Measurements from ENCODE around the gene GARIN6.
"Not testable (repeated sequence)": the region's sequence is repeated elsewhere in the genome, so short reads cannot be mapped to it uniquely, and the experiment has no call there.

The GARIN6 gene

GRCh38 chr12:99647453-99647852 is at the start of gene GARIN6:
GARIN6 (plus strand) TSS chr12:99647753; CDS start chr12:99648175, 422 bp downstream.
- DNase-seq, result no peak

- no peak for DNase-seq
Measured at GRCh38 chr12:99598785-99599184, 48.8 kb upstream of the GARIN6 start.

GRCh38 chr12:99600388-99600787 is 47.2 kb upstream of the GARIN6 start:
- no peak for DNase-seq

- no peak for DNase-seq
Measured at GRCh38 chr12:99609455-99610181, 37.9 kb upstream of the GARIN6 start.

- DNase-seq, result no peak
Measured at GRCh38 chr12:99611117-99611516, 36.4 kb upstream of the GARIN6 start.

GRCh38 chr12:99611599-99611998 is 36.0 kb upstream of the GARIN6 start:
- no peak for DNase-seq

GRCh38 chr12:99618657-99619056 is 28.9 kb upstream of the GARIN6 start:
- no peak for DNase-seq

- no peak for DNase-seq
Measured at GRCh38 chr12:99619389-99620158, 28.0 kb upstream of the GARIN6 start.

GRCh38 chr12:99620159-99620479 is 27.4 kb upstream of the GARIN6 start:
- DNase-seq, result no peak

GRCh38 chr12:99624591-99624990 is 23.0 kb upstream of the GARIN6 start:
- DNase-seq, result not testable (repeated sequence)

GRCh38 chr12:99627459-99627858 is 20.1 kb upstream of the GARIN6 start:
- no peak for DNase-seq

- no peak for DNase-seq
Measured at GRCh38 chr12:99644629-99645028, 2.9 kb upstream of the GARIN6 start.

- no peak for DNase-seq
Measured at GRCh38 chr12:99648183-99648582, 630 bp downstream of the GARIN6 start.

GRCh38 chr12:99649551-99649950 is 2.0 kb downstream of the GARIN6 start:
- no peak for DNase-seq

GRCh38 chr12:99658671-99659349 is 11.3 kb downstream of the GARIN6 start:
- DNase-seq, result no peak

- DNase-seq, result no peak
Measured at GRCh38 chr12:99670635-99671034, 23.1 kb downstream of the GARIN6 start.

- no peak for DNase-seq
Measured at GRCh38 chr12:99680276-99680675, 32.7 kb downstream of the GARIN6 start.

GRCh38 chr12:99686142-99686541 is 38.6 kb downstream of the GARIN6 start:
- DNase-seq, result no peak

- DNase-seq, result no peak
Measured at GRCh38 chr12:99695050-99695449, 47.5 kb downstream of the GARIN6 start.
